ENCODE measurements around the gene MAMLD1. TPM values are rescaled to one million over a fixed set of nuclear protein-coding genes. Genes with fewer than 3 reads are reported as not detected.

MAMLD1 gene
- total and polyA plus RNA-seq, 7 donors, result under 0.01 to 6.4 (median 1.2) TPM

GRCh38 chrX:150483356-150483985 lies 120.4 kb downstream of the MAMLD1 start:
- no peak overlapping the region for H3K27ac ChIP-seq
- WGBS, 2 donors, result 85 to 88% methylated on average over 8 of the region's 8 CpGs
- H3K4me3 ChIP-seq, result no peak overlapping the region
- no peaks in the 10 kb centered on the region for H3K36me3 ChIP-seq
- no peaks in the 10 kb centered on the region for H3K9me3 ChIP-seq
- TF ChIP-seq POLR2AphosphoS5 (IDR thresholded peaks at IDR 0.05), result no peak
- no peak for TF ChIP-seq POLR2A (IDR thresholded peaks at IDR 0.05)
- no peak for TF ChIP-seq CTCF (IDR thresholded peaks at IDR 0.05)
- TF ChIP-seq EP300 (IDR thresholded peaks at IDR 0.05), result no peak
- DNase-seq, result no peak
- H3K4me1 ChIP-seq, result no peaks in the 10 kb centered on the region
- H3K27me3 ChIP-seq, result no peaks in the 10 kb centered on the region
- intact Hi-C loops (cut with DNase I), result loop anchor here (10.0 kb wide), 1 partner anchor 529 kb away; no protein-coding TSS in a partner anchor

- Histone ChIP-seq H3K27ac (no peak overlapping the region), H3K4me3 (no peak overlapping the region), H3K27me3 (no peaks in the 10 kb centered on the region), H3K36me3 (no peaks in the 10 kb centered on the region), H3K4me1 (no peaks in the 10 kb centered on the region), H3K9me3 (no peaks in the 10 kb centered on the region)
- intact Hi-C loops (cut with DNase I), result loop anchor here (2.0 to 10.0 kb wide), 2 partner anchors 123 to 531 kb away; partner anchors contain the start of gene MAMLD1
- peak; percentile 74 for DNase-seq
- 76% methylated on average over 3 of the region's 3 CpGs for WGBS, 2 donors
- no peak for TF ChIP-seq POLR2AphosphoS5 (IDR thresholded peaks at IDR 0.05)
- TF ChIP-seq CTCF (IDR thresholded peaks at IDR 0.05), result peak in 3 of 4 experiments; percentile 21 to 46 (median 39)
These were observed 122.9 kb downstream of the MAMLD1 start for GRCh38 chrX:150486011-150486410.

- DNase-seq, result no peak
- H3K27ac ChIP-seq, result no peak overlapping the region
- intact Hi-C loops (cut with DNase I), result loop anchor here (2.0 to 10.0 kb wide), 2 partner anchors 125 to 533 kb away; partner anchors contain the start of gene MAMLD1
- no peak for TF ChIP-seq POLR2A (IDR thresholded peaks at IDR 0.05)
- TF ChIP-seq EP300 (IDR thresholded peaks at IDR 0.05), result no peak
- TF ChIP-seq POLR2AphosphoS5 (IDR thresholded peaks at IDR 0.05), result no peak
- no peak for TF ChIP-seq CTCF (IDR thresholded peaks at IDR 0.05)
- H3K4me1 ChIP-seq, result no peaks in the 10 kb centered on the region
- no peaks in the 10 kb centered on the region for H3K36me3 ChIP-seq
- WGBS, 2 donors, result 53 to 72% methylated on average over 5 of the region's 5 CpGs
- no peaks in the 10 kb centered on the region for H3K27me3 ChIP-seq
- H3K4me3 ChIP-seq, result no peak overlapping the region
- no peaks in the 10 kb centered on the region for H3K9me3 ChIP-seq
These were observed 124.4 kb downstream of the MAMLD1 start for GRCh38 chrX:150487369-150488094.

- intact Hi-C loops (cut with DNase I), result loop anchor here (10.0 kb wide), 1 partner anchor 535 kb away; no protein-coding TSS in a partner anchor
- no peak for TF ChIP-seq CTCF (IDR thresholded peaks at IDR 0.05)
- no peak for TF ChIP-seq EP300 (IDR thresholded peaks at IDR 0.05)
- Histone ChIP-seq H3K27ac (no peak overlapping the region), H3K27me3 (no peaks in the 10 kb centered on the region), H3K4me1 (no peaks in the 10 kb centered on the region), H3K36me3 (no peaks in the 10 kb centered on the region), H3K4me3 (no peak overlapping the region), H3K9me3 (no peaks in the 10 kb centered on the region)
- 89 to 92% methylated on average over 6 of the region's 6 CpGs for WGBS, 2 donors
- no peak for DNase-seq
These were observed 126.4 kb downstream of the MAMLD1 start for GRCh38 chrX:150489359-150490015.
